ENCODE measurements around the gene TMEM242.

DNA sequence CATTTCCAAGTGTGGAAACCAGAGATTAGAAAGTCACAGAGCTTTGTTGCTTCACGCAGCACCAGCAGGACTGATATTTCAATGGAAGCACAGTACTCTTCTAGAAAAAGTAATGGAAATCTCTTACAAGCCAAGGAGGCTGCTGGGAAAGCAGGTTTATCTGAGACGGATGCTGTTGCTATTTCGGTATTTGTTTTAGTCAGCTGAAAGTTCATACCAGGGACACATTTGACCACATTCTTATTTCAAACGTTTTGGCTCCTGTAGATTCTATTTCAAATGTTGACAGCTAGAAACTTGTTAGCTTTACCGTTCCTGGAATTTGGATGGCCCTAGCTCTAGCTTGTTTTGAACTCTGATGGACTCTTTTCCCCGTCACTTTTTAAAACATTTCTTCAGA, 3.7 kb upstream of the TMEM242 start:
- TF ChIP-seq, protein P1, sequence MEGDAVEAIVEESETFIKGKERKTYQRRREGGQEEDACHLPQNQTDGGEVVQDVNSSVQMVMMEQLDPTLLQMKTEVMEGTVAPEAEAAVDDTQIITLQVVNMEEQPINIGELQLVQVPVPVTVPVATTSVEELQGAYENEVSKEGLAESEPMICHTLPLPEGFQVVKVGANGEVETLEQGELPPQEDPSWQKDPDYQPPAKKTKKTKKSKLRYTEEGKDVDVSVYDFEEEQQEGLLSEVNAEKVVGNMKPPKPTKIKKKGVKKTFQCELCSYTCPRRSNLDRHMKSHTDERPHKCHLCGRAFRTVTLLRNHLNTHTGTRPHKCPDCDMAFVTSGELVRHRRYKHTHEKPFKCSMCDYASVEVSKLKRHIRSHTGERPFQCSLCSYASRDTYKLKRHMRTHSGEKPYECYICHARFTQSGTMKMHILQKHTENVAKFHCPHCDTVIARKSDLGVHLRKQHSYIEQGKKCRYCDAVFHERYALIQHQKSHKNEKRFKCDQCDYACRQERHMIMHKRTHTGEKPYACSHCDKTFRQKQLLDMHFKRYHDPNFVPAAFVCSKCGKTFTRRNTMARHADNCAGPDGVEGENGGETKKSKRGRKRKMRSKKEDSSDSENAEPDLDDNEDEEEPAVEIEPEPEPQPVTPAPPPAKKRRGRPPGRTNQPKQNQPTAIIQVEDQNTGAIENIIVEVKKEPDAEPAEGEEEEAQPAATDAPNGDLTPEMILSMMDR (IDR thresholded peaks at IDR 0.05), result no peak
- TF ChIP-seq POLR2A (IDR thresholded peaks at IDR 0.05), result no peak
